Measurements from ENCODE around the gene BPIFB6.

The BPIFB6 gene

GRCh38 chr20:33002087-33002808 is 29.2 kb upstream of the BPIFB6 start:
- no peak for DNase-seq

GRCh38 chr20:33004141-33004751 is 27.2 kb upstream of the BPIFB6 start, which contains the start of gene SUN5:
Gene SUN5, minus strand, starts transcription at chr20:33004433. Its CDS starts 93 bp downstream, at chr20:33004340.
- no peak for DNase-seq

DNA sequence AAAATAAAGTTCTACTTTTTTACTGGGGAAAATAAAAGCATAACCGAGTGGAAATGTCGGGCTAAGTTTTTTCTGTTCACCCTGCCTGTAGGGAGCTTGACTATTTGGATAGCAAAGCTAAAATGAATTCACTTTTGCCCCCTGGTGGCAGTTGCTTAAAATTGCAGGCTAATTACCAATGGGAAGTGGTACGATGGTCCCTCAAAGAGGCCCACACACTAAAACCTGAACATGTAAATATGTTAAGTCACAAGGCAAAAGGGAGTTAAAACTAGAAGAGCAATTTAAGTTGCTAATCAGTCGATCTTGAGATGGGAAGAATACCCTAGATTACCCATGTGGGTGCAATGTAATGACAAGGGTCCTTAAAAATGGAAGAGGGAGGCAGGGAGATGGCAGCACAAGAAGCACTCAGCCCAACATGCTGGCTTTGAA is 26.3 kb upstream of the BPIFB6 start:
- no peak for DNase-seq

GRCh38 chr20:33005908-33006775 is 25.3 kb upstream of the BPIFB6 start:
- no peak for DNase-seq

DNA sequence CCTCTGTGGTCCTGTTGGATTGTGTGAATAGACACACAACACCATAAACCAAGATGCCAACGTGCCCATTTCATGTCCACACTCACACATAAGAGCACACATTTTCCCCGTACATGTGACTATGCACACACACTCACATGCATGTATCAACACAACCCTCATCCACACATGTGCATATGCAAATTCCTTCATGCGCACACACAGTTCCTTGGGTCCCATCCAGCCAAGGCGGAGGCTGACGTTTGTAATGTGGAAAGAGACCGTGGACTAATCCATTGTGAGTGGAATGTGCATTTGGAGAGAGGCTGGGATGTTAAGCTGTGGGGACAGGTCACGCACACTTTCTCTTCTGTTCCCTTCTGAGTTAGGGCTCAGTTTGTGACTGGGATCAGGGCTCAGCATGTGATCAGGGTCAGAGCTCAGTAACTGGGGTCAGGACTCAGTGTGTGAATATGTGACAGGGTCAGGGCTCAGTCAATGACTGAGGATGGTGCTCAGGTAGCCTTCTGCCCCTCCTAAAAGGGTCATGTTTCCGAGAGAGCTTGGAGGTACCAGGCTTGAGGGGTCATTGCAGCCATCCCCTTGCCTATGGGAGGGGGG is 24.6 kb upstream of the BPIFB6 start:
- DNase-seq = no peak

DNA sequence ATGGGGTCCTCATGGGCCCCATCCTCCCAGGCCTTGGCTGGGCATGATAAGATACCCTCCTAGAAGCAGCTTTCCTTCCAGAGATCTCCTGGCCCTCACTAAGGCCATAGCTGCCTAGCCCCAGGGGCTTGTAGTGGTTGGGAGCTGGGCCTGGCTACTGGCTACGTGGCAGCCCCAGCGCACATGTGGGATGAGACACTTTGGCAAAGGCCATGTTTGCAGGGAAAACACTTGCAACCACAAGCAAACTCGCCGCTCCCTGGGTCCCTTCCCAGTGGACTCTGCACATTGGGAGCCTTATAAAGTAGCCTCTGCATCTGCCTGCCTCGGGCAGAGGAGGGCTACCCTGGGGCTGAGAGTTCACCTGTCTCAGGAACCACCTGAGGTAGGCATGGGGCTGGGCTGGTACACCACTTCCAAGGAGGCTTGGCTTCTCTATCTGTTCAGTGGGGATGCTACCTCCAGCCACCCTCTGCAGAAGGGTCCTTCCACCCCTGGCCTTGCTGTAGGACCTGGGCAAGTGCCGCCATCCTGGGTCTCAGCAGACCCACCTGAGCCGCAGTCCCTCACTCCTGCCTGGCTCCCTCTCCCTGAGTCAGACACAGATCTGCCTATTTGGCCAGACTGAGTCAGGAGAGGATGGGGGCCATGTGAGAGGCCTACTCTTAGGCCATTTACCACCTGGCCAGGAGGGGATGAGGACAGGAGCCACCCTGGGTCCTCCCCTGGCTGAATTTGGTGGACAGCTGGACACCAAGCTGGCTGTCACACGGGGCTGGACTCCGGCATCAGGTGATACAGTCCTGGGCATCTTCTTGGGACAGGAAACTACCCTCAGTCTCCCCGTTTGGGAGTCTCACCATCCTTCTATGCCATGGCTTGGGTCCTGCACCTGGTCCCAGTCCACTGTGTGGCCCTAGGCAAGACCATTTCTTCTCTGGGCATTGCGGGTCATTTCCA is 23.8 kb upstream of the BPIFB6 start, which contains the start of gene BPIFB2:
TSS of gene BPIFB2 (plus strand) at position 329 of the 960 bp plus-strand sequence. CDS start 871 bp downstream, outside the sequence.
- no peak for DNase-seq

GRCh38 chr20:33008336-33009213 is 22.9 kb upstream of the BPIFB6 start:
- no peak for DNase-seq

DNA sequence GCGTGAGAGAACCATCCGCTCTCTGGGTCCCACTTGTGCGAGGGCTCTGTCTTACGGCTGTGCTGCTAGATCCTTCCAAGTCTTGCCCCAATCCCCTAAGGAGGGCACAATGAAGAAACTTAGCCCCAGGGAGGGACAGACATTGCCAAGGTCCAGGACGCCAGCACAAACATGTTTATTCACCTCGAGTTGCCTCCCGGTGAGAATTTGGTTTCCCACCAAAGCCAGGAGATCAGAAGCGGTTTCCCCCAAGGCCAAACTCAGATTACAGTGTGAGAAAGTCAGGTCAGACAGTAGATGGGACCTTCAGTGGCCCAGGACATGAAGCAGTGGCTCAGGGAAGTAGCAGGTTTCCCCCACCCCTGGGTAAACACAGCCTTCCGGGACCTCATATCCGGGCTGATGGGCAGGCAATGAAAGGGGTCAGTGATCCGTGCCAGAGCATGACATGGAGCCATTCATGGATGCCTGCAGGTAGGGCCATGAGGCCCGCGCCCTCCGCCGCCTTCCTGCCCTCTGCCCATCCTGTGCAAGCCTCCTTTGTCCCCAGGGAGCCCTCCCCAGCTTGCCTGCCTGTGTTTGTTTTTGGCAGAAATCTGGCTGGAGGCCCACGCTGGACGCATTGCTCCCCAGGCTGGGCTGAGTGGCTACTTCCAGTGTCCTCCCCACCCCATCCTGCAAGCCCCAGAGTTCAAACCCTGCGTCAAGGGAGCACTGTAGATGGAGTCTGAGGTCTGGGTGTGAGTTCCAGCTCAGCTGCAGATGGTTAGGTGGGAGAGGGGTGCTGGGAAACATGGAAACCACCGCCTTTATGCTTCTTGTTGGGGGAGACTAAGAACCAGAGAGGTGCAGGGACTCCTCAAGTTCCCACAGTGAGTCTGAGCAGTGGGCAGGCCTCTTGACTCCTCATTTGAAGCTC is 22.0 kb upstream of the BPIFB6 start:
- DNase-seq = no peak

DNA sequence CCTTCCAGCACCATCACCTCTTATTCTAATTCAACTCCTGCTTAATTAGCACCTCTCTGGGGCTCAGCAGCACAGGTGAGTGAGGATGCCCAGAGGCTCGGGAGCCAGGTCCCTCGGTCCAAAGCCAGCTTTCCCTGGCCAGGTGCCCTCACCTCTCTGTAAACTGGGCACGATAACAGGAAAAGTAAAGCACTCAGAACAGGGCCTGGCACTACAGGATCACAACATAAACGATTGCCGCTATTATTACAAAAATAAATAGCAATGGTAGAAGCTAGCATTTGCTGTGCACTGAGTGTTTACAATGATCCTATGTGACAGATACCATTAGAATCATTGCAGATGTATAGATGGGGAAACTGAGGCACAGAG is 21.3 kb upstream of the BPIFB6 start:
- DNase-seq = no peak

GRCh38 chr20:33010674-33011449 is 20.6 kb upstream of the BPIFB6 start:
- no peak for DNase-seq

GRCh38 chr20:33012327-33013189 is 18.9 kb upstream of the BPIFB6 start:
- DNase-seq = no peak

DNA sequence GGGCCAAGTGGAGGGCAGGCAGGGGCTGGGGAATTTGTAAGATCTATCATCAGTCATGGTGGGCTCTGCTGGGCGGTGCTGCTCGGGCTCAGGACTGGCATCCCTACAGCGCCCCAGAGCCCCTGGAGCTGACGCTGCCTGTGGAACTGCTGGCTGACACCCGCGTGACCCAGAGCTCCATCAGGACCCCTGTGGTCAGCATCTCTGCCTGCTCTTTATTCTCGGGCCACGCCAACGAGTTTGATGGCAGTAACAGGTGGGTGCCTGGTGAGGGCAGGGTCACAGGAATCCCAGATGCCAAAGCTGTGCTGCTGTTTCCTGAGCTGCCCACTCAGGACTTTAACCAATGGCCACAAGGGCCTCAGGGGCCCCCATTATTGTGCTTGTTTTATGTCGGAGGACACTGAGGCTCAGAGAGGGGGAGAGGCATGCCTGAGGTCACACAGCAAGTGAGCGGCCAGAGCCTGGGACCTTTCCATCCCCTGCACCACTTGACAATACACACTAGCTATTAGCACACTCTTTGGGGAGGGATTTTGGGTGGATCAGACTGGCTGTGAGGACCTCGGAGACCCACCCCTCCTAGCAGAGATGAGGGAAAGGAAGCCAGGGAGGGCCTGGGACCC is 17.6 kb upstream of the BPIFB6 start:
- no peak for DNase-seq

GRCh38 chr20:33014336-33015113 is 16.9 kb upstream of the BPIFB6 start:
- DNase-seq = no peak

DNA sequence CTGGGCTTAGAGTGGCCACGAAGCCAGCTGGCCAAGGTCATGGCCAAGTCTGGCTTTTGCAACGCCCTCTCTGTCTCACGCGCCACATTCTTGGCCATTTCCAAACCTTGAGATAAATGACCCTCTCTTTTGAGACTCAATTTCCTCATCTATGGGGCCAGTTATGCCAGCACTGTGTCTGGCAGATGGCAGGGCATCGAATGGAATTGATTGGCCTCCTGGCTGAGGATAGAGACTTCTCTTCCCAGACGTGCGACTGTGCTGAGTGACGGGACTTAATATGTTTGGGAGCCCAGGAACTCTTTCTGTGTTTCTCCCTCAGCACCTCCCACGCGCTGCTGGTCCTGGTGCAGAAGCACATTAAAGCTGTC is 16.3 kb upstream of the BPIFB6 start:
- DNase-seq = no peak

DNA sequence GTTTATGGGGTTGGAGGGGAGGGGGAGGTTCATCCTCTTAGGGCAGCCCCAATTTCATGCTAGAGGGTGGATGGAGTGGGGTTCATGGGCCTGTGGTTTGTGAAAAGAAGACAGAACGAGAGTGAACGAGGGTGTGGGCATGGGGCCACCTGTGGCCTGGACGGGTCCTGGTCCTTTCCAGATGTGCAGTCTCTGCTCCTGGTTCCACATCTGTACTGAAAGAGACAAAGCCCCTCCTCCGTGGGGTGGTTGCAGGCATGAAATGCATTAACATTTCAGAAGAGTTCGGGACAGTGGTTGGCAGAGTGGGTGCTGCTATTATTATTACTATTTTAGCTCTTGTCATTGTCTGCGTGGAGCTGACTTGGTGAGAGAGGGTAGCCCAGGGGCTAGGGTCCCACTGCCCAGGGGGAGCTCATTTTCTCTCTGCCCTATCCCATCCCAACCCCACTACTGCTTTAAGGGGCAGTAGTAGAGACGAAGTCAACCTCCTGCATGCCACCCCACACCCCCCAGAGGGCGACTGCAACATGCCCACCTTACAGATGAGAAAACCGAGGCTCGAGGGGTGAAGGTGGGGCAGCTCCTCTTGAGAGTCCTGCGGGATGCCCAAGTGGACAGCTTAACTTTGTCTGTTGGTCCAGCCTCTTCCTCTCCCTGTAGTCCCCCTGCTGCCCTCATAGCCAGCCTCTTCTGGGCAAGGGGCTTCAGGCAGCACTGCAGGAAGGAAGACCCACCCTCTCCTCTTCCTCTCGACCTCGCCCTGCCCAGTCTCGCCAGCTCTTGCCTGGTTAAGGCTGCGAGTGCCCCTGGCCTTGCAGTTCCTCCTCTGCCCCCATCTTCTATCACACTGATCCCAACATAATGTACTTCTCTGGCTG is 15.5 kb upstream of the BPIFB6 start:
- DNase-seq = no peak

Measured in activated CD4-positive, alpha-beta T cell treated with anti-CD3 and anti-CD28 coated beads for 1 hour (primary cell).